OCI-LY7 (cell line): Measurements from ENCODE around the gene SLC25A13.

Experiments used
- CTCF ChIP-seq: fragments of 200-600 bp; sonication (generic); conservative IDR thresholded peaks from 2 replicates; pipeline ENCODE4 v1.5.1; 2014; ENCODE audit warnings: mild to moderate bottlenecking, antibody characterized with exemption, low read length, moderate library complexity, mixed read lengths
- EZH2phosphoT487 ChIP-seq: fragments of 200-600 bp; sonication (generic); IDR thresholded peaks from 2 replicates; pipeline ENCODE4 v1.6.1; 2018; ENCODE audit warnings: low read depth, borderline replicate concordance, mild to moderate bottlenecking, mixed run types, antibody characterized with exemption, low read length, moderate library complexity, mixed read lengths

GRCh38 chr7:96359876-96360275 lies 38.0 kb upstream of the SLC25A13 start:
- TF ChIP-seq CTCF, result no peak
- TF ChIP-seq EZH2phosphoT487, result no peak
